ENCODE results near the gene GNG3.
"Not testable (repeated sequence)": the region's sequence is repeated elsewhere in the genome, so short reads cannot be mapped to it uniquely, and the experiment has no call there.

The GNG3 gene

GRCh38 chr11:62716206-62716605, 8.7 kb downstream of the GNG3 start:
- in situ Hi-C loops (cut with MboI; ENCODE audit: low sequenced_read_pairs), result no loop called here

GRCh38 chr11:62716816-62717215, 9.3 kb downstream of the GNG3 start:
- in situ Hi-C loops (cut with MboI; ENCODE audit: low sequenced_read_pairs), result no loop called here

- in situ Hi-C loops (cut with MboI; ENCODE audit: low sequenced_read_pairs), result no loop called here
Measured at GRCh38 chr11:62719302-62719978, 12.0 kb downstream of the GNG3 start.

- in situ Hi-C loops (cut with MboI; ENCODE audit: low sequenced_read_pairs), result no loop called here
Measured at GRCh38 chr11:62721994-62722393, 14.5 kb downstream of the GNG3 start.

DNA sequence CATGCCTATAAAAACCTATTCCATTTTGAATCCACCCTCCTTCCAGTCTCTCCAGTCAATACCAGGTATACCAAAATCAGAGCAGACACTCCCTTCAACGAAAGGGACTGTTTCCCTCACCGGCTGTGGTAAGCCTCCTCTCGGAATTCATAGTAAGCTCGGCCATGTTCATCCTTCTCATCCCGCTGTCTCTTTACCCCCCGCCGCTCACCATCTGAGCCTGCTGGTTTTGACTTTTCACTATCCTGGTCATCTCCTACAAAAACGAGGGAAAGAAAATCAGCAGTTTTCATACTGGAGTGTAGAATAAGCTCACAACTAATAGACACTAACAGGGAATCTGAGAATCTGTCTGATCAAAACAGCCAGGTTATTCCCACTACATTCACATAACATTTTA, 16.7 kb downstream of the GNG3 start:
- in situ Hi-C loops (cut with MboI; ENCODE audit: low sequenced_read_pairs), result no loop called here

- in situ Hi-C loops (cut with MboI; ENCODE audit: low sequenced_read_pairs), result no loop called here
Measured at GRCh38 chr11:62725646-62726045, 18.2 kb downstream of the GNG3 start.

DNA sequence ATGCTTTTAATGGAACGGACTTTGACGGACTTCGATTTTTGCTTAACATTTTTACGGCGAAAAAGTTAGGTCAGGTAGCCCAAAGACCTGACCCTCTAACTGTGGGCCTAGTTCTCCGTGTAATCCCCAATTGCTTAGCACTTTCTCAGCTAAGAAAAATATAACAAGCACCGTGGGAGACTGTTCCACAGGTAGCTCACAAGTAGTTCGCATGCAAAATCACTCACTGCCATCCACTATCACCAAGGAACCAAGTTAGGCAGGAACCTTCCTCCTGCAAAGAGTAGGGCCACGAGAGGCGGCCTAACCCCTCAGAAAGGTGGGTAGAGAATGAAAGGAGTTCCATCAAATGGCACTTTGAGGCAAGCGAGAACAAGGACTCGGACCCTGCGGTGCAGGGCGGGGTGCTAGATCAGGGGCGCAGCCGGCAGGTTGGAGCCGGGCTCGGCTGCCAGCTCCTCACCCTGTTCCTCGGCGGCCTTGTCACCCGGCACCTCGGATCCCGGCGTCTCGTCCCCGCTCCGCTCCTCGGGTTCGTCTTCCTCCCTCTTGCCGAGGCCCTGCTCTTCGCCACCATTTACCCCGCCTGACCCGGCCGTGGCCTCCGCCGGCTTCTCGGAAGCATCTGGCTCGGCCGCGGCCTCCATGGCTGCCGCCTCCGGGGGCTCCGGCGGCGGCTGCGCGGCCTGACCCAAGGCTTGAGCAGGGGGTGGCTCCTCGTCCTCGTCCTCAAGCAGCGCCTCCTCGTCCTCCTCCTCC, 18.9 kb downstream of the GNG3 start:
- in situ Hi-C loops (cut with MboI; ENCODE audit: low sequenced_read_pairs), result no loop called here

DNA sequence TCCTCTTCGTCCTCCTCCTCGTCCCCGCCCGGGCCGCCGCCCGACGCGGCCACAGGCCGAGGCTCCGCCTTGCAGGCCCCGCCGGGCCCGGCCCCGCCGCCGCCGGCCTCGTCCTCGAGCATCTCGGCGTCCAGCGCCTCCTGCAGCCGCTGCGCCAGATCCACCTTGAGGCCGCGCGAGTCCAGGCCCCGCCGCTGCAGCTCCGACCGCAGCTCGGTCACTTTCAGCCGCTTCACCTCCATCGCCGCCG, 19.4 kb downstream of the GNG3 start:
- in situ Hi-C loops (cut with MboI; ENCODE audit: low sequenced_read_pairs), result no loop called here

GRCh38 chr11:62727165-62727871, 19.8 kb downstream of the GNG3 start, which contains the start of gene HNRNPUL2:
Gene HNRNPUL2 (minus strand): TSS chr11:62727457. CDS start chr11:62727156, 301 bp downstream.
- in situ Hi-C loops (cut with MboI; ENCODE audit: low sequenced_read_pairs), result no loop called here

DNA sequence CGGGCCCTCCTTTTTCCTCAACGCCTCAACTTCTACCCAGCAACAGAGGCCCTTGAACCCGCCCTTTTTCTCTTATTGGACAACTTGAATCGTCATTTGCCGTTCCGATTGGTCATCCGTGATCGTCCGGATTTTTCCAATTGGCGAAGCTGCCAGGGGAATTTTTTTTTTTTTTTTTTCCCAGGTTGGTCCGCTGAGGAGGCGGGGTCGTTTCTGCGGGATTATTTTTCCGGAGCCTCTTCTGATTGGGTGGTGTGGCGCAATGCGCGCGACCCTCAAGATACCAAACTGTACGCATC, 20.3 kb downstream of the GNG3 start:
- in situ Hi-C loops (cut with MboI; ENCODE audit: low sequenced_read_pairs), result no loop called here

DNA sequence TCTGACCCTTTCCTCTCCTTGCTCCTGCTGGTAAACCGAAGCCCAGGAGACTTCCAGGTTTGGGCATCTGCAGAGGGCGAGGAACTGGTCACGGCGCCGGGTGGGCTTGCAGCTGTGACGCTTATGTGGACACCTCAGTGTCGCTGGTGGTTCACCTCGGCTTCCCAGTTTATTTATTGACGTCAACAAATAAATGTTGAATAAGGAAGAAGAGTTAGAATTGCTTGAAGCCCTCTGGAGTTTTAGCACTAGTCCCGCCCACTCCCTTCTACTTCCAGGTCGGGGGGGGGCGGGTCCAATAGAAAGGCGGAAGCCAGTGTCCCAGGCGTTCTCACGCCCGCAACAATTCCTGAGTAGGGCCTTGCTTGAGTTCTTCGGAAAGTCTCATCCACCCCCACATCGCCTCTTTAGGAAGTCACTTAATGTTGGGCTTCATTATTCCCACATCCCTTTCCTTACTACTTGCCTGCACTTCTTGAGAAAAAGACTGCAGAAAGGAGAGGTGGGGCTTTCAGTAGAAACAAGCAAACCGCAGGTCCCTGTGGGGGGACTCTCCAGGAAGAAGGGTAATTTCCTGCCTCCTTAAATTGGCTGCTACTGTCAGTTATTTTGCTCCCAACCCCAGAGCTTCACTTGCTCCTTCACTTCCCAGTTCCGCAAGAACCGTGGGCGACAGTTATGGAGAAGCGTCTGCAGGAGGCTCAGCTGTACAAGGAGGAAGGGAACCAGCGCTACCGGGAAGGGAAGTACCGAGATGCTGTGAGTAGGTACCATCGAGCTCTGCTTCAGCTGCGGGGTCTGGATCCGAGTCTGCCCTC, 20.9 kb downstream of the GNG3 start, which contains the start of gene TTC9C:
TTC9C (plus strand) TSS at position 316 of the 818 bp plus-strand sequence; CDS start at position 679, 363 bp downstream.
- in situ Hi-C loops (cut with MboI; ENCODE audit: low sequenced_read_pairs), result no loop called here

DNA sequence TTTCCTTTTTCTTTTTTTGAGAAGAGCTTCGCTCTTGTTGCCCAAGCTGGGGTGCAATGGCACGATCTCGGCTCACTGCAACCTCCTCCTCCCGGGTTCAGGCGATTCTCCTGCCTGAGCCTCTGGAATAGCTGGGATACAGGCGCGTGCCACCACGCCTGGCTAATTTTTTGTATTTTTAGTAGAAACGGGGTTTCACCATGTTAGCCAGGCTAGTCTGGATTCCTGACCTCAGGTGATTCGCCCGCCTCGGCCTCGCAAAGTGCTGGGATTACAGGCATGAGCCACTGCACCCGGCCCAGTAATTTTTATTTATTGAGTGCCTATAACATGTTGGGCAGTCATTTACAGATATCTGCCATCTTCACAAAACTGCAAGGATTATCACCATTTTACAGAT, 22.6 kb downstream of the GNG3 start:
- in situ Hi-C loops (cut with MboI; ENCODE audit: low sequenced_read_pairs), result not testable (repeated sequence)

- in situ Hi-C loops (cut with MboI; ENCODE audit: low sequenced_read_pairs), result no loop called here
Measured at GRCh38 chr11:62732830-62733229, 25.4 kb downstream of the GNG3 start.

DNA sequence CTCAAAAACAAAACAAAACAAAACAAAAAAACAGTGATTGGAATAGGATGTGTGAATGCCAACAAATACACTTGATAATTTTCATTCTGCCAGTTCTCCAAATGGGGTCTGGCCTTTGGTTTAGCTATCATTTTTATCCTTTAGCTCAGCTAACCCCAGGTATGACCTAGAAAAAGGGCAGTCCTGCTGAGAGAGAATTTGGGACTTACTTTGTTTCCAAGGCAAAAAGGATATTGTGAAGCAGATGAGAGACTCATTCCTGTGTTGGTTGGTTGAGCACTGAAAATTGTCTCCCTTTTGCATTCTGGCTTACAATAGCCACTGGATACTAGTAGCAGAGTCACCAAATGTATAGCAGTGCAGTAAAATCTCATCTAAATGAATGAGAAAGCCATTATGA, 29.7 kb downstream of the GNG3 start:
- in situ Hi-C loops (cut with MboI; ENCODE audit: low sequenced_read_pairs), result no loop called here

DNA sequence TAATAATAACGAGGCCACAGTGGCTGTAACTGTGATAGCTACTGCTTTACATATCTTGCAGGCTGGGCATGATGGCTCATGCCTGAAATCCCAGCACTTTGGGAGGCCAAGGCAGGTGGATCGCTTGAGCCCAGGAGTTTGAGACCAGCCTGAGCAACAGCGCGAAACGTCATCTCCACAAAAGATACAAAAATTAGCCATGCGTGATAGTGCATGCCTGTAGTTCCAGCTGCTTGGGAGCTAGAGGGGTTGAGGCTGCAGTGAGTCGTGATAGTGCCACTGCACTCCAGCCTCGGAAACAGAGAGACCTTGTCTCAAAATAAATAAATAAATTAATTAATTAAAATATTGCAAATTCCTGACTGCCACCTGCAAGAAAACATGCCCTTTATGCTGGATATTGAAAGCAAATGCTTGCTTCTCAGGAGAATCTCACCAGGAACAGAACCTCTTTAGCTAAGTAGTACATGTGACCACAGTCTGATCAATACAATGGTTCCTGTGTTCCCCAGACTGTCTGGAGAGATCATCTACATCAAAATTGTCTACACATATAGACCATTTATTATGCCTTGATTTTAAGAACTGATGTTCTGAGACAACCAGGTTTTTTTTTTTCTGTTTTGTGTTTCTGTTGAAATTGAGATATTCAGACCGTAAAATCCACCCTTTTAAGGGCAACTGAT, 40.1 kb downstream of the GNG3 start:
- in situ Hi-C loops (cut with MboI; ENCODE audit: low sequenced_read_pairs), result no loop called here

GRCh38 chr11:62749931-62750330, 42.5 kb downstream of the GNG3 start:
- in situ Hi-C loops (cut with MboI; ENCODE audit: low sequenced_read_pairs), result not testable (repeated sequence)

- in situ Hi-C loops (cut with MboI; ENCODE audit: low sequenced_read_pairs), result no loop called here
Measured at GRCh38 chr11:62752177-62752785, 44.8 kb downstream of the GNG3 start.

- in situ Hi-C loops (cut with MboI; ENCODE audit: low sequenced_read_pairs), result no loop called here
Measured at GRCh38 chr11:62752994-62753735, 45.7 kb downstream of the GNG3 start.

- in situ Hi-C loops (cut with MboI; ENCODE audit: low sequenced_read_pairs), result no loop called here
Measured at GRCh38 chr11:62753736-62754603, 46.5 kb downstream of the GNG3 start, which contains the start of gene ZBTB3. Gene ZBTB3 (minus strand): TSS chr11:62754160. CDS start chr11:62753664, 496 bp downstream.

Data from HL-60/S4 (cell line).